ENCODE data around the gene PHYHIPL.

DNA sequence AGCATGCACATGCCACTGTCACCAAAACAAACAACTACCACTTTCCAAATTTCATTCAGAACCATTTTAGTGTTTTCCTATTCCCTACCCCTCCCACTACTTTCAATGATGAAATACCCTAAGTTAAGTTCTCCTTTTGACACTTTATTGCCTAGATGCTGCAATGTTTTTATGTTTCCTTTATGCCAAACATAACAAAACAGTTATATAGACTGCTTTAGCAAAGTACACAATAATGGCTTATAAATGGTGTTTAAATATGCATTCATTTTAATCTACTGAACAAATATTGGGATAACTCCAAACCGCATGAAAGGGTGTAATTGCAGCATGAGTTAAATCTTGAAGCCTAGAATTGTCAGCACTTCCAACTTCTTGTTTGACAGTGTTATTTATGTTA, 69.2 kb downstream of the PHYHIPL start:
- TF ChIP-seq, protein P1, sequence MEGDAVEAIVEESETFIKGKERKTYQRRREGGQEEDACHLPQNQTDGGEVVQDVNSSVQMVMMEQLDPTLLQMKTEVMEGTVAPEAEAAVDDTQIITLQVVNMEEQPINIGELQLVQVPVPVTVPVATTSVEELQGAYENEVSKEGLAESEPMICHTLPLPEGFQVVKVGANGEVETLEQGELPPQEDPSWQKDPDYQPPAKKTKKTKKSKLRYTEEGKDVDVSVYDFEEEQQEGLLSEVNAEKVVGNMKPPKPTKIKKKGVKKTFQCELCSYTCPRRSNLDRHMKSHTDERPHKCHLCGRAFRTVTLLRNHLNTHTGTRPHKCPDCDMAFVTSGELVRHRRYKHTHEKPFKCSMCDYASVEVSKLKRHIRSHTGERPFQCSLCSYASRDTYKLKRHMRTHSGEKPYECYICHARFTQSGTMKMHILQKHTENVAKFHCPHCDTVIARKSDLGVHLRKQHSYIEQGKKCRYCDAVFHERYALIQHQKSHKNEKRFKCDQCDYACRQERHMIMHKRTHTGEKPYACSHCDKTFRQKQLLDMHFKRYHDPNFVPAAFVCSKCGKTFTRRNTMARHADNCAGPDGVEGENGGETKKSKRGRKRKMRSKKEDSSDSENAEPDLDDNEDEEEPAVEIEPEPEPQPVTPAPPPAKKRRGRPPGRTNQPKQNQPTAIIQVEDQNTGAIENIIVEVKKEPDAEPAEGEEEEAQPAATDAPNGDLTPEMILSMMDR (IDR thresholded peaks at IDR 0.05), result no peak
- TF ChIP-seq EP300 (IDR thresholded peaks at IDR 0.05), result no peak
